T-helper 2 cell treated with Interferon-gamma antibody and Interleukin-4, amounts not matched to agents 5 μg/mL and 100 μg/mL, for 36 hours (primary cell): ENCODE data around the gene TMPRSS13.

Source experiments
- DNase-seq: peaks from one replicate; pipeline ENCODE4 v3.0.0; 2021; ENCODE audit warnings: low spot score
- H3K27ac Mint-ChIP-seq: one replicate; pipeline ENCODE4 v1.8.0; 2021; ENCODE audit warnings: mild to moderate bottlenecking, mixed read lengths
- H3K27me3 Mint-ChIP-seq: one replicate; pipeline ENCODE4 v1.8.0; 2021; ENCODE audit warnings: low read depth, mixed read lengths
- H3K36me3 Mint-ChIP-seq: one replicate; pipeline ENCODE4 v1.8.0; 2021; ENCODE audit warnings: low read depth, mixed read lengths
- H3K4me1 Mint-ChIP-seq: one replicate; pipeline ENCODE4 v1.8.0; 2021; ENCODE audit warnings: low read depth, mixed read lengths
- H3K4me3 Mint-ChIP-seq: one replicate; pipeline ENCODE4 v1.8.0; 2022; ENCODE audit warnings: mild to moderate bottlenecking, moderate library complexity, mixed read lengths
- H3K9me3 Mint-ChIP-seq: one replicate; pipeline ENCODE4 v1.8.0; 2021; ENCODE audit warnings: mixed read lengths

Gene TMPRSS13

GRCh38 chr11:117908959-117909610 is 20.1 kb downstream of the TMPRSS13 start:
- H3K4me3 Mint-ChIP-seq = no peak overlapping the region
- H3K9me3 Mint-ChIP-seq = no peaks in the 10 kb centered on the region
- peaks cover 26% of the 10 kb centered on the region for H3K4me1 Mint-ChIP-seq
- no peak for DNase-seq
- no peaks in the 10 kb centered on the region for H3K27me3 Mint-ChIP-seq
- no peaks in the 10 kb centered on the region for H3K36me3 Mint-ChIP-seq
- peak overlapping the region; percentile 15 for H3K27ac Mint-ChIP-seq

- H3K9me3 Mint-ChIP-seq = no peaks in the 10 kb centered on the region
- H3K4me1 Mint-ChIP-seq = peaks cover 26% of the 10 kb centered on the region
- no peak for DNase-seq
- no peaks in the 10 kb centered on the region for H3K27me3 Mint-ChIP-seq
- H3K36me3 Mint-ChIP-seq = no peaks in the 10 kb centered on the region
- H3K4me3 Mint-ChIP-seq = peak overlapping the region; percentile 76
- peak overlapping the region; percentile 85 for H3K27ac Mint-ChIP-seq
These were observed 20.9 kb downstream of the TMPRSS13 start for GRCh38 chr11:117908109-117908895.

- H3K9me3 Mint-ChIP-seq = no peaks in the 10 kb centered on the region
- H3K4me3 Mint-ChIP-seq = peak overlapping the region; percentile 76
- no peaks in the 10 kb centered on the region for H3K36me3 Mint-ChIP-seq
- H3K27me3 Mint-ChIP-seq = no peaks in the 10 kb centered on the region
- peaks cover 25% of the 10 kb centered on the region for H3K4me1 Mint-ChIP-seq
- peak; percentile 86 for DNase-seq
- H3K27ac Mint-ChIP-seq = peak overlapping the region; percentile 85
These were observed 21.7 kb downstream of the TMPRSS13 start for GRCh38 chr11:117907276-117908108.

GRCh38 chr11:117906710-117907109 is 22.5 kb downstream of the TMPRSS13 start:
- Mint-ChIP-seq H3K27ac (no peak overlapping the region), H3K9me3 (no peaks in the 10 kb centered on the region), H3K4me1 (peaks cover 25% of the 10 kb centered on the region)

GRCh38 chr11:117906126-117906525 is 23.1 kb downstream of the TMPRSS13 start:
- no peak overlapping the region for H3K27ac Mint-ChIP-seq
- H3K4me3 Mint-ChIP-seq = no peak overlapping the region
- peaks cover 25% of the 10 kb centered on the region for H3K4me1 Mint-ChIP-seq
- H3K27me3 Mint-ChIP-seq = no peaks in the 10 kb centered on the region
- H3K9me3 Mint-ChIP-seq = no peaks in the 10 kb centered on the region
- H3K36me3 Mint-ChIP-seq = no peaks in the 10 kb centered on the region
- DNase-seq = no peak

More at GRCh38 chr11:117906710-117907109, 22.5 kb downstream of the TMPRSS13 start:
- no peaks in the 10 kb centered on the region for H3K36me3 Mint-ChIP-seq
- no peak for DNase-seq
- H3K27me3 Mint-ChIP-seq = no peaks in the 10 kb centered on the region
- no peak overlapping the region for H3K4me3 Mint-ChIP-seq

DNA sequence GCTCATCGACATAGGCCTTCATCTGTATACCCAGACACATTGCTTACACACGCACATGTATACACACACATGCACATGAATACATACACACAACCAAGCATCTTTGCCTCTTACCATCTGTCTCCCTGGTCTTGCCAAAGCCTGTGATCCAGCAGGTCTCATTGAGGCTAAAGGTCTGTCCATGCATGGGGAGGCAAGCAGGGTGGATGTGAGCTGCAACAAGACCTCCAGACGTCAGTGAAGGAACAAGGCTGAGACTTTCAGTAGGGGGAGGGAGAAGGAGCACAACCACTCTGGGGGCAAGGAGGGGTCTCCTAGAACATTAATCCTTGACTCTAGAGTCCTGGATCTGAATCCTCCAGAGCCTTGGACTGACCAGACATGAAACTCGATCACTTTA is 23.7 kb downstream of the TMPRSS13 start:
- peaks cover 25% of the 10 kb centered on the region for H3K4me1 Mint-ChIP-seq
- H3K4me3 Mint-ChIP-seq = no peak overlapping the region
- DNase-seq = no peak
- H3K27ac Mint-ChIP-seq = peak overlapping the region; percentile 3
- H3K27me3 Mint-ChIP-seq = no peaks in the 10 kb centered on the region
- no peaks in the 10 kb centered on the region for H3K36me3 Mint-ChIP-seq
- H3K9me3 Mint-ChIP-seq = no peaks in the 10 kb centered on the region

DNA sequence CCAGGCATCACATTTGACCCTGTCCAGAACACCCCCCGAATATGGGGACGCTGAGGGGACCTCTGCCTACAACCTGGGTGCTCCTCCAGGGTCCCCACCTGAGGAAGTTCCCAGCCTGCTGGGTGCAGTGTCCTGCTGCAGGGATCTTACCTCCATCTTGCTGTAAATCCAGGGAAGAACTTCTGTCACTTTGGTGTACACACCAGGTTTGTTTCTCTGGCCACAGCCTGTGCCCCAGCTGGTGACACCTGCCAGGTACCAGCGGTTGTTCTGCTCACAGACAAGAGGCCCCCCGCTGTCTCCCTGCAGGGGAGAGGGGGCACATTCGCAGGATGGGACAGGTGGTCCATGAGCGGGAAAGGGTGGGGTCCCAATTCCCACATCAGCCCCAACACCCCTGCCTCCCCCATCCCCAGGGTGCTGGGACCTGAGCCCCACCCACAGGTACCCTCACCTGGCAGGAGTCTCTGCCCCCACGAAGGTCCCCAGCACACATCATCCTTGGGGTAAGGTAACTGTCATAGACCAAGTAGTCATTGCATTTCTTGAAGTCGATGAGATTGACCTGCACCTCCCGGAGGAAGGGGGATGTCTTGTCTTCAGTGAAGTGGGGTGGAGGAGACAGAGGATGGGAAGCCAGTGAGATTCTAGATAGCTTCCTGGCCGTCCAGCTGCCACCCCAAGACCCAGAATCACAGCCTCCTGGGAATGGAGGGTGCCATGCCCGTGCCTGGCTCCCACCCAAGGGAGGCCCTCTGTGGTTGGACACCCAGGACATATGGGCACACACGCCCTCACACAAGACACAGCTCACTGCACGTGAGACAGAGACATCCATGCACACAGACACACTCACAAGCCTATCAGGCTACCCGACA is 25.5 kb downstream of the TMPRSS13 start:
- Mint-ChIP-seq H3K9me3 (no peaks in the 10 kb centered on the region), H3K36me3 (no peaks in the 10 kb centered on the region), H3K4me3 (no peak overlapping the region), H3K4me1 (peaks cover 25% of the 10 kb centered on the region), H3K27me3 (no peaks in the 10 kb centered on the region), H3K27ac (no peak overlapping the region)
- DNase-seq = no peak

DNA sequence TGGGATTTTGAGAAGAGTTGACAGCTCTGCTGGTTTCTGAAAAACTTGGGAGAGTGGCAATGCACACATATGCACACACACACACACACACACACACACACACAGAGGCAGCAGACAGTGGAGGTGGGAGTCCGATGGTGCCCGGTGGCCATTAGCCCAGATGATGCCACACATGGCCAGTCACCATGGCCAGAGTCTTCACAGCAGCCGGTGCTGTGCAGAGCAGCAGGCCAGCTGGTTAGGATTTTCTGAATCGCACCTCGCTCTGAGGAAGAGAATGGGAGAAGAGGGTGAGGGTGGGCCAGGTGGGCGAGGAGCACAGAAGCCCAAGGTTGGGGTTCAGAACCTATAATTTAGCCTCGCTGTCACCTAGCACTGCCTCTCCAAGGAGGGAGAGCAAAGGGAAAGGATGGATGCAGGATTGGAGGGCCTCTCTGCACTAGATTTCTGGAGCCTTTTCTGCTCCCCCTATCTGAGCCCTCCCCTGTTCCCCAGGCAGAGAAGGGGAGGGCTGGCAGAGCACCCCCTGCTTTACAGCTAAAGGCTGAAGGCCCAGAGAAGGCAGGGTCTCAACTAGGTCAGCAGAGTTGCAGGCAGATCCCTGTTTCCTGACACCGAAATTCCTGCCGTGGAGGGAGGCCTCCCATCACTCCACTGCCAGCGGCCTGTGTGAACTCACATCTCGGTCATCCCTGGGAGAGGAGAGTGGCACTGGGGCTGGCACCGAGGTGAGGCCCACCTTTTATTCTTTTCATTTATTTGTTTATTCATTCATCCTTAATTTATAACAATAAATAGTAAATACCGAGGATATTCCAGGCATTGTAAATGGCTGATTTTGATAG is 27.0 kb downstream of the TMPRSS13 start:
- Mint-ChIP-seq H3K36me3 (no peaks in the 10 kb centered on the region), H3K9me3 (no peaks in the 10 kb centered on the region), H3K4me3 (no peak overlapping the region), H3K4me1 (peaks cover 10% of the 10 kb centered on the region), H3K27me3 (no peaks in the 10 kb centered on the region), H3K27ac (no peak overlapping the region)
- no peak for DNase-seq

GRCh38 chr11:117901601-117902000 is 27.6 kb downstream of the TMPRSS13 start:
- Mint-ChIP-seq H3K9me3 (no peaks in the 10 kb centered on the region), H3K4me1 (peaks cover 8% of the 10 kb centered on the region), H3K27me3 (peaks cover 4% of the 10 kb centered on the region), H3K27ac (no peak overlapping the region), H3K4me3 (no peak overlapping the region), H3K36me3 (no peaks in the 10 kb centered on the region)
- no peak for DNase-seq

DNA sequence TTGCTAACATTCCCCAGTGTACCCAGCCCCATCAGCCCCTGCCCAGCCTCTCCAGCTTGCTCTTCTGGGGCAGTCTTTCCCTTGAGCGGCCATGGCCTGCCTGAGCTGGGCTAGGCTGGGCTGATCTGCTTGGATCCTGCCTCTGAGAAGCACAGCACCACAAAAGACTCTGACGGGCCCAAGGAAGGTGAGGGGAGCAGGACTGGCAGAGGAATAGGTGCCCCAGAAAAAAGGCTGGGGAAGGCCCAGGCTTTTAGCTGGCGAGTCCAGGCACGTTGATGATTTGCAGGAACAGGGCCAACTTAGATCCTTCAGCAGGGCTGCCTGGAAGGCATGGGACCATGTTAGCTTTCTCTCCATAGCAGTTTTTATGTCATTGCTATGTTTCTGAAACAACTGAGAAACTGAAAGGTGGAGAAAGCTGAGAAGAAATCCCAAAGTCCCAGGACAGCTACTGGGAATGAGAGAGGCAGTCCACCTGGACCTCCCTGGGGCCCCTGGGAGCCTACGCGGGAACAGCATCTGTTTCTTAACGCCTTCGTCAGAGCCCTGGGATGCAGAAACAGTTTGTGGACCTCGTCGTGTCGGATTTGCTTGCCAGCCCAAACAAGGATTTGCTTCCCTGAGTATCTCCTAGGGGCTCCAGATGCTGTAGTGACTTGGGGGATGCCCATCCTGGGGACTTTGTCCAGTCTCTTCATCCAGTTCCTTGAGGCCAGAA is 28.3 kb downstream of the TMPRSS13 start:
- H3K27me3 Mint-ChIP-seq = peaks cover 9% of the 10 kb centered on the region
- DNase-seq = no peak
- no peak overlapping the region for H3K4me3 Mint-ChIP-seq

DNA sequence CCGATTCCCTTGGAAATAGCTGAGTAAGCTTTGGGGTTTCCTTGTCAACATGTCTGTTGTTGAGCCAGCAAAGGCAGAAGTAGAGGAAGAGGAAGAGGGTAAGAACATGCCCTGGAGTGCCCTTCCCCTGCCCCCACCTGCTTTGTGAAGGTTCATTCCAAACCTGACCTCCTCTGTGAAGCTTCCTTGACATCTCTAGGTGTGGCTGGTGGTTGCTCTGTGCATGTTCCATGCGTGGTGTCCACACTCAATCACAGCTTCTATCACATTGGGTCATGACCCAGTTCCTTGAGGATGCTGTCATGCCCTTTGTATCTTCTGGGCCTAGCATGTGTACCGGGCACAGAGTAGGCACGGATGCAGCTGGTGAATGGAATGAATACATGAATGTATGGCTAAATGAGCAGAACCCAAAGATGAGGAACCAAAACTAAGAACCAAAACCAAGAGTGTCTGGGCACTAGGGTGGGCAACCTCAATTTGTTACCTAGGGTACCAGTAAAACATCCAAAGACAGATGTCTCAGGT is 29.0 kb downstream of the TMPRSS13 start:
- DNase-seq = no peak
- H3K36me3 Mint-ChIP-seq = no peaks in the 10 kb centered on the region
- no peak overlapping the region for H3K4me3 Mint-ChIP-seq
- no peak overlapping the region for H3K27ac Mint-ChIP-seq
- peaks cover 8% of the 10 kb centered on the region for H3K4me1 Mint-ChIP-seq
- no peaks in the 10 kb centered on the region for H3K9me3 Mint-ChIP-seq
- H3K27me3 Mint-ChIP-seq = peaks cover 11% of the 10 kb centered on the region

More for the DNA sequence above, 28.3 kb downstream of the TMPRSS13 start:
- Mint-ChIP-seq H3K27ac (no peak overlapping the region), H3K9me3 (no peaks in the 10 kb centered on the region), H3K36me3 (no peaks in the 10 kb centered on the region), H3K4me1 (peaks cover 8% of the 10 kb centered on the region)

GRCh38 chr11:117898059-117898458 is 31.1 kb downstream of the TMPRSS13 start:
- Mint-ChIP-seq H3K36me3 (no peaks in the 10 kb centered on the region), H3K9me3 (no peaks in the 10 kb centered on the region), H3K27ac (no peak overlapping the region), H3K4me1 (peaks cover 5% of the 10 kb centered on the region), H3K27me3 (peaks cover 21% of the 10 kb centered on the region), H3K4me3 (no peak overlapping the region)
- no peak for DNase-seq
